ENCODE results near the gene PIGW.

The PIGW gene

GRCh38 chr17:36546418-36547093 lies 11.8 kb downstream of the PIGW start:
- DNase-seq, result no peak

GRCh38 chr17:36547776-36548175 lies 13.0 kb downstream of the PIGW start:
- DNase-seq, result no peak

- no peak for DNase-seq
These were observed 16.0 kb downstream of the PIGW start for GRCh38 chr17:36550491-36551417.

- no peak for DNase-seq
These were observed 18.7 kb downstream of the PIGW start for GRCh38 chr17:36553459-36553858.

- DNase-seq, result no peak
These were observed 31.3 kb downstream of the PIGW start for GRCh38 chr17:36566081-36566480.

GRCh38 chr17:36575028-36575427 lies 40.2 kb downstream of the PIGW start:
- no peak for DNase-seq

- DNase-seq, result no peak
These were observed 42.0 kb downstream of the PIGW start for GRCh38 chr17:36576793-36577192.

GRCh38 chr17:36578671-36579070 lies 43.9 kb downstream of the PIGW start:
- DNase-seq, result no peak

- DNase-seq, result no peak
These were observed 49.0 kb downstream of the PIGW start for GRCh38 chr17:36583787-36584186.

- DNase-seq, result no peak
These were observed 51.4 kb downstream of the PIGW start for GRCh38 chr17:36586138-36586537.
